ENCODE data around the gene TMEM233. TPM values are rescaled to one million over a fixed set of nuclear protein-coding genes. Genes with fewer than 3 reads are reported as not detected.
A peak's percentile ranks its signal among the peaks of the same experiment; 100 is the strongest.

Gene TMEM233
- total RNA-seq, 1 experiment from 2014 or later, result not detected

DNA sequence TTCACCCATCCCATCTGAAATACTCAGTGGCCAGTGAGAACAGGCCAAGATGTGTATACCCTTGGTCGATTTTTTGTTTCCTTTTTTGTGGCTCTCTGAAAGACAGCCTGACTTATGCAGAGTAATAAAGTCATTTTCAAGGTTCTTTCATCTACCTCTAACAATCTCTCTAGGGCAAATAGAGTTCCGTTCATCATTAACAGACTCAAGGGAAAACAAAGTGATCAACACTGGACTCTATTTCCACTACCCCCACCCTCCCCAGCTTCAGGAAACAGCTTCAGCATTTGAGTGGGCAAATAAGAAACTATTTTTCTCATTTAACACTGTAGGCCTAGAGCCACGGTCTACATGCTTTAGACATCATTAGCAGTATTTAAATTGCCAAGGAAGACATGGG, 90.2 kb downstream of the TMEM233 start:
- H3K4me3 ChIP-seq (replicated peaks in 1 of 2; ENCODE audit: low read depth in 1 of 2, low read length in 2 of 2), result no peak overlapping the region
- ATAC-seq (no peak), DNase-seq (ENCODE audit: low read depth, low spot score) (no peak)
- no peaks in the 10 kb centered on the region for H3K4me1 ChIP-seq (ENCODE audit: control insufficient read depth in 1 of 2, insufficient read depth in 2 of 2, low read length in 2 of 2)
- no peak overlapping the region for H3K9ac ChIP-seq (ENCODE audit: low read length)
- TF ChIP-seq CEBPB (IDR thresholded peaks at IDR 0.05; ENCODE audit: low read depth), result no peak
- H4K20me1 ChIP-seq (ENCODE audit: insufficient read depth), result no peaks in the 10 kb centered on the region
- no peak overlapping the region for H3K4me2 ChIP-seq (ENCODE audit: low read length)
- RAD21 ChIA-PET (ENCODE audit: low non-redundant PET in 1 of 2, low total read pairs in 2 of 2, uncharacterized antibody in 2 of 2, unreplicated experiment in 2 of 2), result no interaction called here
- no peaks in the 10 kb centered on the region for H3K9me2 ChIP-seq (ENCODE audit: insufficient read depth)
- H3K27me3 ChIP-seq (ENCODE audit: insufficient read depth, low read length), result no peaks in the 10 kb centered on the region
- no peaks in the 10 kb centered on the region for H3K79me2 ChIP-seq (ENCODE audit: insufficient read depth, low read length)
- H3K27ac ChIP-seq (ENCODE audit: low read depth, low read length), result no peak overlapping the region
- H3K9me3 ChIP-seq (ENCODE audit: control insufficient read depth in 1 of 2, insufficient read depth in 1 of 2, low read depth in 1 of 2, low read length in 2 of 2), result no peaks in the 10 kb centered on the region
- intact Hi-C loops (cut with micrococcal nuclease), result no loop called here
- POLR2A ChIA-PET, result no interaction called here
- CTCF ChIA-PET, result no interaction called here
- H2AFZ ChIP-seq (ENCODE audit: low read depth, low read length, poor library complexity, severe bottlenecking), result no peak overlapping the region
- no TSS peak for BruUV-seq (replicated peaks)
- peaks cover 17 to 32% of the 10 kb centered on the region in 2 experiments for H3K36me3 ChIP-seq (ENCODE audit: control insufficient read depth in 1 of 2, insufficient read depth in 2 of 2, low read length in 2 of 2)

DNA sequence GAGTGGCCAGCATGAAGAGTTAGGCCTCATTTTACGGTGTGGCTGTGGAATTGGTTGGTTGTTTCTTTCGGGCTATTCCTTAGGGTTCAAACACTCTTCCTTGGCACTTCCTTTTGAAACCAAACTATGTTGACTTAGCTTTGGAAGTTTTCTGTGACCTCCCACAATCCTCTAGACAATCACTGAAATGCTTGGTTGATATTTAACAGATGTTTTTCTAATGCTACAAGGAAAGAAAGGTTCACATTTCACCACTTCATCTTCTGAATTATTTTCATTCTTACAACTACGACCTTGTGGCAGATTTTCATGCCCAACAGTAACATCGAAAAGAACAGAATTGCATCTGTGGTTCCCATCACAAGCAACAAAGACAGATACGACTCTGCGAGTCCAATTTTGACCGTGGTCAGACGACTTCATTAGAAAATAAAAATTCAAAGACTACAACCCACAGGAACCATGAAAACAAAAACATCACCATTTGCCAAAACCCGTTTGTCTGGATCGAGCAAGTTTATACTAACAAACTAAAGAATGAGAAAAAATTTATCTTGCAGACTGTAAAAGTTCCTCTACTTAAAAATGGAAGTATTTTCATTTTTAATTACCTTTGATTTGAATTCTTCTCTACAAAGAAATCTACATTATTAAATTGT, 91.3 kb downstream of the TMEM233 start:
- H3K36me3 ChIP-seq (ENCODE audit: control insufficient read depth in 1 of 2, insufficient read depth in 2 of 2, low read length in 2 of 2), result peaks cover 7 to 24% of the 10 kb centered on the region in 2 experiments
- TF ChIP-seq CBX3 (IDR thresholded peaks at IDR 0.05; ENCODE audit: low read depth) (no peak), ZNF274 (IDR thresholded peaks at IDR 0.05; ENCODE audit: low read depth, low read length) (no peak), TCF7L2 (IDR thresholded peaks at IDR 0.05; ENCODE audit: borderline replicate concordance, extremely low read depth, insufficient read depth, insufficient read length) (no peak), ELF1 (IDR thresholded peaks at IDR 0.05; ENCODE audit: borderline replicate concordance, low read depth) (no peak), POLR2AphosphoS5 (IDR thresholded peaks at IDR 0.05; ENCODE audit: low read depth, low read length) (0 out of 2 replicates have a peak, but pooled peaks have one; percentile 8)
- TF ChIP-seq, protein P1, sequence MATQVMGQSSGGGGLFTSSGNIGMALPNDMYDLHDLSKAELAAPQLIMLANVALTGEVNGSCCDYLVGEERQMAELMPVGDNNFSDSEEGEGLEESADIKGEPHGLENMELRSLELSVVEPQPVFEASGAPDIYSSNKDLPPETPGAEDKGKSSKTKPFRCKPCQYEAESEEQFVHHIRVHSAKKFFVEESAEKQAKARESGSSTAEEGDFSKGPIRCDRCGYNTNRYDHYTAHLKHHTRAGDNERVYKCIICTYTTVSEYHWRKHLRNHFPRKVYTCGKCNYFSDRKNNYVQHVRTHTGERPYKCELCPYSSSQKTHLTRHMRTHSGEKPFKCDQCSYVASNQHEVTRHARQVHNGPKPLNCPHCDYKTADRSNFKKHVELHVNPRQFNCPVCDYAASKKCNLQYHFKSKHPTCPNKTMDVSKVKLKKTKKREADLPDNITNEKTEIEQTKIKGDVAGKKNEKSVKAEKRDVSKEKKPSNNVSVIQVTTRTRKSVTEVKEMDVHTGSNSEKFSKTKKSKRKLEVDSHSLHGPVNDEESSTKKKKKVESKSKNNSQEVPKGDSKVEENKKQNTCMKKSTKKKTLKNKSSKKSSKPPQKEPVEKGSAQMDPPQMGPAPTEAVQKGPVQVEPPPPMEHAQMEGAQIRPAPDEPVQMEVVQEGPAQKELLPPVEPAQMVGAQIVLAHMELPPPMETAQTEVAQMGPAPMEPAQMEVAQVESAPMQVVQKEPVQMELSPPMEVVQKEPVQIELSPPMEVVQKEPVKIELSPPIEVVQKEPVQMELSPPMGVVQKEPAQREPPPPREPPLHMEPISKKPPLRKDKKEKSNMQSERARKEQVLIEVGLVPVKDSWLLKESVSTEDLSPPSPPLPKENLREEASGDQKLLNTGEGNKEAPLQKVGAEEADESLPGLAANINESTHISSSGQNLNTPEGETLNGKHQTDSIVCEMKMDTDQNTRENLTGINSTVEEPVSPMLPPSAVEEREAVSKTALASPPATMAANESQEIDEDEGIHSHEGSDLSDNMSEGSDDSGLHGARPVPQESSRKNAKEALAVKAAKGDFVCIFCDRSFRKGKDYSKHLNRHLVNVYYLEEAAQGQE (IDR thresholded peaks at IDR 0.05; ENCODE audit: low read depth), result no peak
- no peak overlapping the region for H3K27ac ChIP-seq (ENCODE audit: low read depth, low read length)
- no peak overlapping the region for H3K4me3 ChIP-seq (replicated peaks in 1 of 2; ENCODE audit: low read depth in 1 of 2, low read length in 2 of 2)
- no peaks in the 10 kb centered on the region for H3K79me2 ChIP-seq (ENCODE audit: insufficient read depth, low read length)
- intact Hi-C loops (cut with micrococcal nuclease), result no loop called here
- POLR2A ChIA-PET, result no interaction called here
- no peak overlapping the region for H3K4me2 ChIP-seq (ENCODE audit: low read length)
- no peaks in the 10 kb centered on the region for H4K20me1 ChIP-seq (ENCODE audit: insufficient read depth)
- no peaks in the 10 kb centered on the region for H3K27me3 ChIP-seq (ENCODE audit: insufficient read depth, low read length)
- CTCF ChIA-PET, result no interaction called here
- H3K9me3 ChIP-seq (ENCODE audit: control insufficient read depth in 1 of 2, insufficient read depth in 1 of 2, low read depth in 1 of 2, low read length in 2 of 2), result no peaks in the 10 kb centered on the region
- BruUV-seq (replicated peaks), result no TSS peak
- H3K9ac ChIP-seq (ENCODE audit: low read length), result no peak overlapping the region
- DNase-seq (ENCODE audit: low read depth, low spot score), result no peak
- no peak overlapping the region for H2AFZ ChIP-seq (ENCODE audit: low read depth, low read length, poor library complexity, severe bottlenecking)
- no peak for ATAC-seq
- H3K4me1 ChIP-seq (ENCODE audit: control insufficient read depth in 1 of 2, insufficient read depth in 2 of 2, low read length in 2 of 2), result no peaks in the 10 kb centered on the region
- RAD21 ChIA-PET (ENCODE audit: low non-redundant PET in 1 of 2, low total read pairs in 2 of 2, uncharacterized antibody in 2 of 2, unreplicated experiment in 2 of 2), result no interaction called here
- H3K9me2 ChIP-seq (ENCODE audit: insufficient read depth), result no peaks in the 10 kb centered on the region
